PC-9 (cell line): Measurements from ENCODE around the gene PDE7B.

Experiments
- CTCF ChIP-seq: fragments of 200-600 bp; sonication (generic); conservative IDR thresholded peaks from 2 replicates; pipeline ENCODE4 v1.6.1; 2017; ENCODE audit warnings: mixed run types, antibody characterized with exemption, mild to moderate bottlenecking, moderate library complexity
- EZH2 ChIP-seq: fragments of 200-600 bp; sonication (generic); IDR thresholded peaks from 2 replicates; pipeline ENCODE4 v1.8.0; 2017; ENCODE audit warnings: antibody characterized with exemption, low read depth

- no peak for TF ChIP-seq CTCF
- TF ChIP-seq EZH2 = no peak
Measured at GRCh38 chr6:135871296-135871695, 19.8 kb downstream of the PDE7B start.
